HEK293 (cell line): ENCODE measurements around the gene ARPC1B.
A peak's percentile ranks its signal among the peaks of the same experiment; 100 is the strongest.

Source experiments
- CTCF ChIA-PET: fragments of 350-600 bp; formaldehyde crosslinking; extraction: SDS; loops from one replicate; lab custom pipeline; 2021; ENCODE audit warnings: antibody characterized with exemption; lab: Yijun Ruan, JAX
- POLR2A ChIA-PET: fragments of 300-600 bp; formaldehyde crosslinking; extraction: SDS; loops from one replicate; lab custom pipeline; 2020; ENCODE audit warnings: antibody characterized with exemption, inconsistent platforms; lab: Yijun Ruan, JAX
- H3K27ac ChIP-seq: fragments of 200-500 bp; sonication (Bioruptor generic); 2 replicates; pipeline ENCODE4 v1.5.1; 2014; ENCODE audit warnings: low read depth, low read length, control low read depth, inconsistent platforms; ENCODE audit errors: extremely low read depth
- H3K36me3 ChIP-seq, 2 experiments: fragments of 200-500 bp in 1 of 2; sonication (Bioruptor generic) in 1 of 2; 1 replicate in 1 of 2; 2 replicates in 1 of 2; pipeline ENCODE4 v1.5.1; 2014 to 2017; ENCODE audit warnings: inconsistent platforms in 2 of 2, low read length in 2 of 2; ENCODE audit not compliant: control insufficient read depth in 2 of 2, insufficient read depth in 1 of 2
- H3K4me1 ChIP-seq: fragments of 200-500 bp; sonication (Bioruptor generic); 2 replicates; pipeline ENCODE4 v1.5.1; 2014; ENCODE audit warnings: mild to moderate bottlenecking, low read length, inconsistent platforms; ENCODE audit not compliant: control insufficient read depth, insufficient read depth
- H3K4me3 ChIP-seq: 2 replicates; pipeline ENCODE4 v1.5.1; 2011; ENCODE audit warnings: low read depth, mild to moderate bottlenecking, control low read depth, low read length, moderate library complexity
- H3K9me3 ChIP-seq: fragments of 200-500 bp; sonication (Bioruptor generic); 2 replicates; pipeline ENCODE4 v1.5.1; 2014; ENCODE audit warnings: low read depth, low read length, inconsistent platforms; ENCODE audit not compliant: control insufficient read depth, insufficient read depth
- ELK4 ChIP-seq: IDR thresholded peaks from 2 replicates; pipeline ENCODE4 v1.6.1; 2011; ENCODE audit warnings: mild to moderate bottlenecking, low read depth, low read length, borderline replicate concordance
- KLF10 ChIP-seq: fragments of 450-650 bp; IDR thresholded peaks from 2 replicates; pipeline ENCODE4 v1.5.1; 2018; ENCODE audit warnings: missing biosample characterization, mild to moderate bottlenecking, missing genetic modification characterization
- MEIS1 ChIP-seq: sonication (generic); formaldehyde crosslinking; IDR thresholded peaks from 2 replicates; pipeline ENCODE4 v1.8.1; 2022; ENCODE audit warnings: missing genetic modification reagents, mild to moderate bottlenecking, borderline replicate concordance
- OSR2 ChIP-seq: fragments of 450-650 bp; formaldehyde crosslinking; IDR thresholded peaks from 2 replicates; pipeline ENCODE4 v1.5.1; 2016; ENCODE audit warnings: missing biosample characterization, missing genetic modification characterization
- PATZ1 ChIP-seq: fragments of 450-650 bp; formaldehyde crosslinking; IDR thresholded peaks from 2 replicates; pipeline ENCODE4 v1.5.1; 2016; ENCODE audit warnings: missing biosample characterization, missing genetic modification characterization
- SP7 ChIP-seq: fragments of 450-650 bp; formaldehyde crosslinking; IDR thresholded peaks from 2 replicates; pipeline ENCODE4 v1.5.1; 2016; ENCODE audit warnings: missing biosample characterization, missing genetic modification characterization
- ZEB2 ChIP-seq: fragments of 450-650 bp; formaldehyde crosslinking; IDR thresholded peaks from 2 replicates; pipeline ENCODE4 v1.5.1; 2016; ENCODE audit warnings: missing biosample characterization, missing genetic modification characterization
- ZNF514 ChIP-seq: fragments of 450-650 bp; formaldehyde crosslinking; IDR thresholded peaks from 2 replicates; pipeline ENCODE4 v1.5.1; 2016; ENCODE audit warnings: missing biosample characterization, missing genetic modification characterization
- ZNF654 ChIP-seq: fragments of 450-650 bp; formaldehyde crosslinking; IDR thresholded peaks from 2 replicates; pipeline ENCODE4 v1.5.1; 2016; ENCODE audit warnings: low read depth, missing biosample characterization, missing genetic modification characterization
- ZNF776 ChIP-seq: fragments of 450-650 bp; formaldehyde crosslinking; IDR thresholded peaks from 2 replicates; pipeline ENCODE4 v1.5.0; 2017; ENCODE audit warnings: missing biosample characterization, missing genetic modification characterization, borderline replicate concordance
- ZSCAN23 ChIP-seq: fragments of 450-650 bp; formaldehyde crosslinking; IDR thresholded peaks from 2 replicates; pipeline ENCODE4 v1.5.1; 2016; ENCODE audit warnings: missing biosample characterization, missing genetic modification characterization
- TF ChIP-seq, protein P1 (sequence below): fragments of 450-650 bp; formaldehyde crosslinking; conservative IDR thresholded peaks from 2 replicates; pipeline ENCODE4 v1.5.1; 2016; ENCODE audit warnings: low read depth, missing biosample characterization, missing genetic modification characterization
- TF ChIP-seq, protein P2 (sequence below): fragments of 450-650 bp; formaldehyde crosslinking; IDR thresholded peaks from 2 replicates; pipeline ENCODE4 v1.5.1; 2017; ENCODE audit warnings: missing biosample characterization, missing genetic modification characterization

The ARPC1B gene

GRCh38 chr7:99371376-99371920 is 3.1 kb upstream of the ARPC1B start:
- TF ChIP-seq ZNF654 = no peak
- TF ChIP-seq KLF10 (tag by site-specific recombination) = no peak
- TF ChIP-seq, protein P1, sequence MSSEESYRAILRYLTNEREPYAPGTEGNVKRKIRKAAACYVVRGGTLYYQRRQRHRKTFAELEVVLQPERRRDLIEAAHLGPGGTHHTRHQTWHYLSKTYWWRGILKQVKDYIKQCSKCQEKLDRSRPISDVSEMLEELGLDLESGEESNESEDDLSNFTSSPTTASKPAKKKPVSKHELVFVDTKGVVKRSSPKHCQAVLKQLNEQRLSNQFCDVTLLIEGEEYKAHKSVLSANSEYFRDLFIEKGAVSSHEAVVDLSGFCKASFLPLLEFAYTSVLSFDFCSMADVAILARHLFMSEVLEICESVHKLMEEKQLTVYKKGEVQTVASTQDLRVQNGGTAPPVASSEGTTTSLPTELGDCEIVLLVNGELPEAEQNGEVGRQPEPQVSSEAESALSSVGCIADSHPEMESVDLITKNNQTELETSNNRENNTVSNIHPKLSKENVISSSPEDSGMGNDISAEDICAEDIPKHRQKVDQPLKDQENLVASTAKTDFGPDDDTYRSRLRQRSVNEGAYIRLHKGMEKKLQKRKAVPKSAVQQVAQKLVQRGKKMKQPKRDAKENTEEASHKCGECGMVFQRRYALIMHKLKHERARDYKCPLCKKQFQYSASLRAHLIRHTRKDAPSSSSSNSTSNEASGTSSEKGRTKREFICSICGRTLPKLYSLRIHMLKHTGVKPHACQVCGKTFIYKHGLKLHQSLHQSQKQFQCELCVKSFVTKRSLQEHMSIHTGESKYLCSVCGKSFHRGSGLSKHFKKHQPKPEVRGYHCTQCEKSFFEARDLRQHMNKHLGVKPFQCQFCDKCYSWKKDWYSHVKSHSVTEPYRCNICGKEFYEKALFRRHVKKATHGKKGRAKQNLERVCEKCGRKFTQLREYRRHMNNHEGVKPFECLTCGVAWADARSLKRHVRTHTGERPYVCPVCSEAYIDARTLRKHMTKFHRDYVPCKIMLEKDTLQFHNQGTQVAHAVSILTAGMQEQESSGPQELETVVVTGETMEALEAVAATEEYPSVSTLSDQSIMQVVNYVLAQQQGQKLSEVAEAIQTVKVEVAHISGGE (tag by site-specific recombination) = no peak
- no peak for TF ChIP-seq ELK4
- TF ChIP-seq MEIS1 (CRISPR knock-in tag) = no peak
- no peak for TF ChIP-seq PATZ1
- TF ChIP-seq OSR2 (tag by site-specific recombination) = no peak
- TF ChIP-seq ZNF776 = no peak
- TF ChIP-seq ZSCAN23 (tag by site-specific recombination) = no peak
- TF ChIP-seq, protein P2, sequence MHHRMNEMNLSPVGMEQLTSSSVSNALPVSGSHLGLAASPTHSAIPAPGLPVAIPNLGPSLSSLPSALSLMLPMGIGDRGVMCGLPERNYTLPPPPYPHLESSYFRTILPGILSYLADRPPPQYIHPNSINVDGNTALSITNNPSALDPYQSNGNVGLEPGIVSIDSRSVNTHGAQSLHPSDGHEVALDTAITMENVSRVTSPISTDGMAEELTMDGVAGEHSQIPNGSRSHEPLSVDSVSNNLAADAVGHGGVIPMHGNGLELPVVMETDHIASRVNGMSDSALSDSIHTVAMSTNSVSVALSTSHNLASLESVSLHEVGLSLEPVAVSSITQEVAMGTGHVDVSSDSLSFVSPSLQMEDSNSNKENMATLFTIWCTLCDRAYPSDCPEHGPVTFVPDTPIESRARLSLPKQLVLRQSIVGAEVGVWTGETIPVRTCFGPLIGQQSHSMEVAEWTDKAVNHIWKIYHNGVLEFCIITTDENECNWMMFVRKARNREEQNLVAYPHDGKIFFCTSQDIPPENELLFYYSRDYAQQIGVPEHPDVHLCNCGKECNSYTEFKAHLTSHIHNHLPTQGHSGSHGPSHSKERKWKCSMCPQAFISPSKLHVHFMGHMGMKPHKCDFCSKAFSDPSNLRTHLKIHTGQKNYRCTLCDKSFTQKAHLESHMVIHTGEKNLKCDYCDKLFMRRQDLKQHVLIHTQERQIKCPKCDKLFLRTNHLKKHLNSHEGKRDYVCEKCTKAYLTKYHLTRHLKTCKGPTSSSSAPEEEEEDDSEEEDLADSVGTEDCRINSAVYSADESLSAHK (tag by site-specific recombination) = no peak
- TF ChIP-seq ZNF514 (tag by site-specific recombination) = no peak
- ChIA-PET POLR2A (interaction anchor here (0.7 kb wide), 1 partner anchor 1093 kb away, joined by 4 read pairs; no protein-coding TSS in a partner anchor), CTCF (interaction anchor here (0.7 kb wide), 1 partner anchor 25 kb away, joined by 3 read pairs; no protein-coding TSS in a partner anchor)
- Histone ChIP-seq H3K36me3 (peaks cover under 1 to 9% of the 10 kb centered on the region in 2 experiments; a peak in 2 of 3 replicates), H3K4me3 (no peak overlapping the region), H3K27ac (no peak overlapping the region), H3K4me1 (no peaks in the 10 kb centered on the region), H3K9me3 (no peaks in the 10 kb centered on the region)

GRCh38 chr7:99372275-99373090 is 2.0 kb upstream of the ARPC1B start:
- Histone ChIP-seq H3K4me1 (no peaks in the 10 kb centered on the region), H3K4me3 (no peak overlapping the region)
- no peak for TF ChIP-seq SP7 (tag by site-specific recombination)
- 0 out of 2 replicates have a peak, but pooled peaks have one; percentile 28 for TF ChIP-seq ZEB2 (tag by site-specific recombination)
- TF ChIP-seq, all 188 proteins: peak for 1
- Histone ChIP-seq H3K27ac (no peak overlapping the region), H3K36me3 (no peaks in the 10 kb centered on the region; a peak in 1 of 3 replicates), H3K9me3 (no peaks in the 10 kb centered on the region)
- ChIA-PET POLR2A (interaction anchor here (0.5 to 1.1 kb wide), 3 partner anchors 11 to 230 kb away, joined by 3 read pairs; no protein-coding TSS in a partner anchor), CTCF (interaction anchor here (0.8 kb wide), 1 partner anchor 60 kb away, joined by 3 read pairs; no protein-coding TSS in a partner anchor)
